ENCODE data around the gene CYP2W1. TPM values are rescaled to one million over a fixed set of nuclear protein-coding genes. Genes with fewer than 3 reads are reported as not detected.

Gene CYP2W1
- total RNA-seq, 1 experiment from 2014 or later = not detected

GRCh38 chr7:972676-973309, 10.2 kb upstream of the CYP2W1 start:
- no peak for DNase-seq
- Histone ChIP-seq H2AFZ (no peak overlapping the region), H4K20me1 (ENCODE audit: insufficient read depth) (peaks cover 71% of the 10 kb centered on the region), H3K27ac (no peak overlapping the region), H3K4me1 (replicated peaks; ENCODE audit: insufficient read depth) (peaks cover 18% of the 10 kb centered on the region; the same call in 1 of the 2 replicates), H3K79me2 (ENCODE audit: low read depth) (peaks cover 59% of the 10 kb centered on the region), H3K9me2 (ENCODE audit: insufficient read depth) (no peaks in the 10 kb centered on the region), H3F3A (ENCODE audit: insufficient read depth, low read depth) (peaks cover 23% of the 10 kb centered on the region; the same call in 1 of the 2 replicates), H3K36me3 (ENCODE audit: low read depth) (peaks cover 33% of the 10 kb centered on the region), H3K4me3 (no peak overlapping the region), H3K9me3 (ENCODE audit: insufficient read depth, low read depth) (no peaks in the 10 kb centered on the region), H3K27me3 (ENCODE audit: insufficient read depth, low read depth) (no peaks in the 10 kb centered on the region), H3K4me2 (no peak overlapping the region)
- ChIA-PET CTCF (no interaction called here), POLR2A (ENCODE audit: unreplicated experiment) (no interaction called here)
- intact Hi-C loops (cut with micrococcal nuclease; ENCODE audit: unreplicated experiment) = no loop called here
- BruUV-seq (replicated peaks) = no TSS peak
- TF ChIP-seq EZH2 (IDR thresholded peaks at IDR 0.05; ENCODE audit: low read depth) (no peak), CTCF (conservative IDR thresholded peaks at IDR 0.05) (no peak)

- BruUV-seq (replicated peaks) = no TSS peak
- peak overlapping the region; percentile 95 for H3K4me2 ChIP-seq
- intact Hi-C loops (cut with micrococcal nuclease; ENCODE audit: unreplicated experiment) = no loop called here
- peaks cover 19% of the 10 kb centered on the region; the same call in 1 of the 2 replicates for H3F3A ChIP-seq (ENCODE audit: insufficient read depth, low read depth)
- no peak overlapping the region for H3K27ac ChIP-seq
- no peak for TF ChIP-seq EZH2 (IDR thresholded peaks at IDR 0.05; ENCODE audit: low read depth)
- H3K36me3 ChIP-seq (ENCODE audit: low read depth) = peaks cover 28% of the 10 kb centered on the region
- H3K9me2 ChIP-seq (ENCODE audit: insufficient read depth) = no peaks in the 10 kb centered on the region
- H4K20me1 ChIP-seq (ENCODE audit: insufficient read depth) = peaks cover 66% of the 10 kb centered on the region
- H3K27me3 ChIP-seq (ENCODE audit: insufficient read depth, low read depth) = no peaks in the 10 kb centered on the region
- no peak overlapping the region for H2AFZ ChIP-seq
- H3K4me3 ChIP-seq = no peak overlapping the region
- ChIA-PET POLR2A (ENCODE audit: unreplicated experiment) (interaction anchor here (0.5 kb wide), 1 partner anchor 436 kb away, joined by 7 read pairs; no protein-coding TSS in a partner anchor), CTCF (interaction anchor here (0.7 kb wide), 1 partner anchor 93 kb away, joined by 4 read pairs; no protein-coding TSS in a partner anchor)
- no peaks in the 10 kb centered on the region for H3K9me3 ChIP-seq (ENCODE audit: insufficient read depth, low read depth)
- H3K4me1 ChIP-seq (replicated peaks; ENCODE audit: insufficient read depth) = peaks cover 18% of the 10 kb centered on the region; the same call in 1 of the 2 replicates
- H3K79me2 ChIP-seq (ENCODE audit: low read depth) = peaks cover 59% of the 10 kb centered on the region
- no peak for DNase-seq
Observed at GRCh38 chr7:973312-973711, 9.7 kb upstream of the CYP2W1 start.

GRCh38 chr7:974172-974571, 8.8 kb upstream of the CYP2W1 start:
- intact Hi-C loops (cut with micrococcal nuclease; ENCODE audit: unreplicated experiment) = no loop called here
- H3F3A ChIP-seq (ENCODE audit: insufficient read depth, low read depth) = peaks cover 15% of the 10 kb centered on the region; the same call in 1 of the 2 replicates
- H3K9me3 ChIP-seq (ENCODE audit: insufficient read depth, low read depth) = no peaks in the 10 kb centered on the region
- peaks cover 21% of the 10 kb centered on the region for H3K36me3 ChIP-seq (ENCODE audit: low read depth)
- H3K4me3 ChIP-seq = peak overlapping the region; percentile 84
- H4K20me1 ChIP-seq (ENCODE audit: insufficient read depth) = peaks cover 57% of the 10 kb centered on the region
- H3K27me3 ChIP-seq (ENCODE audit: insufficient read depth, low read depth) = no peaks in the 10 kb centered on the region
- peak in 1 of 2 experiments; percentile 44 for DNase-seq
- peaks cover 18% of the 10 kb centered on the region; the same call in 1 of the 2 replicates for H3K4me1 ChIP-seq (replicated peaks; ENCODE audit: insufficient read depth)
- POLR2A ChIA-PET (ENCODE audit: unreplicated experiment) = interaction anchor here (0.5 to 1.2 kb wide), 4 partner anchors 25 to 161 kb away, joined by 3 to 16 read pairs (median 10); no protein-coding TSS in a partner anchor
- no TSS peak for BruUV-seq (replicated peaks)
- H2AFZ ChIP-seq = no peak overlapping the region
- H3K9me2 ChIP-seq (ENCODE audit: insufficient read depth) = no peaks in the 10 kb centered on the region
- CTCF ChIA-PET = interaction anchor here (0.6 to 0.7 kb wide), 3 partner anchors 92 to 652 kb away, joined by 3 to 8 read pairs (median 4); no protein-coding TSS in a partner anchor
- peak overlapping the region; percentile 95 for H3K4me2 ChIP-seq
- H3K27ac ChIP-seq = peak overlapping the region; percentile 79; the same call in 1 of the 2 replicates
- TF ChIP-seq CTCF (conservative IDR thresholded peaks at IDR 0.05) (no peak), EZH2 (IDR thresholded peaks at IDR 0.05; ENCODE audit: low read depth) (no peak)
- H3K79me2 ChIP-seq (ENCODE audit: low read depth) = peaks cover 55% of the 10 kb centered on the region

All from PC-9 (cell line).